GM19395 (cell line): Measurements from ENCODE around the gene RPGRIP1L.

ENCODE experiments used
- ATAC-seq: cut with Tn5 transposase; IDR thresholded peaks from one replicate; pipeline ENCODE4 v1.9.1; 2021; ENCODE audit warnings: mild to moderate bottlenecking, moderate library complexity; ENCODE audit not compliant: unreplicated experiment

Gene RPGRIP1L

DNA sequence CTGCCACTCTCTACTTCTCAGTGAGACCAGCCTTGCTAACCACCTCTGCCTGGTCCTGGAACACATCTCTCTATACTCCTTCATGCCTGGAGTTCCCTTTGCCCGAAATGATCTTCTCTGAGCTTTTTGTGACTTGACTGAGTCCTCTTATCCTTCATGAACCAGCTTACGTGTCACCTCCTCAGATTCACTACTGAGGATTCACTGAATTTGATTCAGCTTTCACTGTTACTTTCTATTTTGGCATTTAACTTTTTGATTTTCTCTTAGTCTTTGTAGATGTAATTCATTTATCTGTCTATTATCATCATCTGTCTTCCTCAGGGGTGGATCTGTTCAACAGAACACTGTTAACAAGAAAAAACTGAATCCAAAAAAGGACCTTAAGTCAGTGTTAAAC is 95.6 kb downstream of the RPGRIP1L start:
- no peak for ATAC-seq

DNA sequence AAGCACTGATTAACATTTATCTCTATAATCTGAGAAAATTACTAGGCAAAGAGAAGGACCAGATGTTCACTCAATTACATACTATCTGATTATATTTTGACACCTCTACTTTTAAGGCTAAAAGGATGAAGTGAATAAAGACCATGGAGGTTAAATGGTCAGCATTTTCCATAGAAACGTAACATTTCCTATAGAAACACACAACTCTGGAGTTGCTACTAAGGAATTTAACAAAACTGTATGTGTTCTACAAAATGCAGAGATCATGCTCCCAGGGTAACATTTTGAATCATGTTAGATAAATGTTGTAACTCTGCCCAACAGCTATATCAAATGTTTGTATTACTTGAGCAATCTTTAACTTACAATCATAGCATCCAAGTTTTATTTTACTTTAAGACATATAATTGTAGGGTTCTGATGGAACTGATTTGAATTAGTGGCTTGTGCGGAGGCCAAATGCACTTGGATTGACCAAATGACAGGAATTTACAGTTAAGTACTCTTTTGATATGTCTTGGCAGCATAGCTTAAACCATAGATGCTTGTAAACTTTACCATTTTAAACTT is 97.7 kb downstream of the RPGRIP1L start:
- ATAC-seq: no peak

DNA sequence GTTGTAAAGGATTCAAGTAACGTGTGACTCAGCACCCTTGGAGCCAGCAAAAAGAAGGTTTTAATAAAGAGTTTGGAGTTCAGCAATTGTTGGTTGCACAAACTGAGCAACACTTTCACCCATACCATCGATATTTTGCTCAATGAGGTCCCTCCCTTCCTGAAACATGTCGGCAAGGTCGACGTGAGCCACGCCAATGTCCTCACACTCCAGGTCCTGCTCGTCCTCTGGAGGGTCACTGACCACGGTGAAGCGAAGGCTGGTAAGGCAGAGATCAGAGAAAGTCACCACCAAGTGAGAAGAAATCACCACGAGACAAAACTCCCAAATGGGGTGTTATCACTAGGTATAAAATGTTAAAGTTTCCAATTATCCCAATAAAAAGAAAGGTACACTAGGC is 98.3 kb downstream of the RPGRIP1L start:
- ATAC-seq: no peak

DNA sequence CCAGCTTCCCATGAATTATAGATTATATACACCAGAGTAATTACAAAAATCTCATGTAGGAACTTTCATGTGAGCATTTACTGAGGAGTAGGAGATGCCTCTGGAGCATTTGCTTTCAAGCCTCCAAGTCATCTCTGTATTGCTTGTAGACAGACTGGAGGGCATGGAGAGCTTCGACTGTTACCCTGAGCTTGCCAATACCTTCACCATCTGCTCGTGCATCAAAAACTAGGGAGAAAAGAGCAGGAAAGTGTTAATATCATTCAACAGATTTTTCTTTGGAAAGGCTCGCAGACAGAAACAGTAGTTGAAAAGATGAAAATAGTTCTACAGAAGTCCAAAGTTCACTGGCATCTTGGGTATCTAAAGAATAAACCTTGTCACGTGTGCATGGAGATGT is 101.7 kb downstream of the RPGRIP1L start:
- ATAC-seq: no peak

DNA sequence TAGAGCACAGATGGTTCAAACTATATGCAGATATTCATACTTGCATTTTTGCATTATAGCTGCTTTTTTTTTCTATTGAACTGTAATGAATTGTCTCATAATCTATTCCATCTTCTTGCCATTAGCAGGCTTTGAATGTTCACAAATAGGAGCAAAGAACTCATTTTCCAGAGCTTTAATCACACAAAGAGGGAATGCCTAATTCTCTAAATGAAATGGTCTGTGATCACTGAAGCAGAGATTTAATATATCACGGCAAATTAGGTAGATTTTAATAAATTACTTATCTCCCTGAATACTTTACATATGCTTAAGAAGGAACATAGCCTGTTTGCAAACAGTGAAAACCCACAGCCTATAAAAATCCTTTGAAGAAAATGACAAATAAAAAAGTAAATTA is 103.0 kb downstream of the RPGRIP1L start:
- no peak for ATAC-seq

DNA sequence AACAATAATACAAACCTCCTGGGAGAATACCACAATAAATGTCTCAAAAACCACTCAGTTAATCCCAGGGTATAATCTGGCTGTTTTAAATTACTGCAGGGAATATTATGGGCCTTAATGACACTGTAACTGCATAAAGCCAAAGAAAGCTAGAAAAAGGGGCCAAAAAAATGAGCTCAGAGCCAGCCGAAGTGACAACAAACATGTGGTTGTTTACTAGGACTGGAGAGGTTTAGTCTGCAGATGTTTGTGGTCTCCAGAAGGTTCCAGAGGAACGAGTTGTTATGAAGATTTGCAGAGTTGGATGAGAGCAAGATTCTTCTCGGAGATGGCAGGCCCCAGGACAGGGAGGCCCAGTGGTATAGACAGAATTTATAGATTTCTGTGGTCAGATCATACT is 103.5 kb downstream of the RPGRIP1L start:
- ATAC-seq: no peak

DNA sequence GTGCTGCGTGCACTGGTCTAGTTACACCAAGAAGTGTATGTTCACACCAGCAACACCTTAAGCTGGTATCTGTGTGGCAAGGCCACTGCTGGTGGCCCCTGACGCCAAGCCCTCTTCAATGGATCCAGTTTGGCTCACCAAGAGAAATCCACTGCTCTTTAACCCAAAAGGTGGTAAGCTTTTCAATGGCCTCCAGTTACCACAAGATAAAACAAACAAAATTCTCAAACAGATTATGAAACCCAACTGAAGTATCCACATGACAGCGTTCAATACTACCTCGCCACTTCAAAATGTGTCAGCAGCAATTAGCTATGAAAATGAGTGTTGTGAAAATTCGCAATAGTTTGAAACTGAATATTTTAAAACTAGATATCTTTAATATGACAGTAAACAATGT is 104.1 kb downstream of the RPGRIP1L start:
- no peak for ATAC-seq

DNA sequence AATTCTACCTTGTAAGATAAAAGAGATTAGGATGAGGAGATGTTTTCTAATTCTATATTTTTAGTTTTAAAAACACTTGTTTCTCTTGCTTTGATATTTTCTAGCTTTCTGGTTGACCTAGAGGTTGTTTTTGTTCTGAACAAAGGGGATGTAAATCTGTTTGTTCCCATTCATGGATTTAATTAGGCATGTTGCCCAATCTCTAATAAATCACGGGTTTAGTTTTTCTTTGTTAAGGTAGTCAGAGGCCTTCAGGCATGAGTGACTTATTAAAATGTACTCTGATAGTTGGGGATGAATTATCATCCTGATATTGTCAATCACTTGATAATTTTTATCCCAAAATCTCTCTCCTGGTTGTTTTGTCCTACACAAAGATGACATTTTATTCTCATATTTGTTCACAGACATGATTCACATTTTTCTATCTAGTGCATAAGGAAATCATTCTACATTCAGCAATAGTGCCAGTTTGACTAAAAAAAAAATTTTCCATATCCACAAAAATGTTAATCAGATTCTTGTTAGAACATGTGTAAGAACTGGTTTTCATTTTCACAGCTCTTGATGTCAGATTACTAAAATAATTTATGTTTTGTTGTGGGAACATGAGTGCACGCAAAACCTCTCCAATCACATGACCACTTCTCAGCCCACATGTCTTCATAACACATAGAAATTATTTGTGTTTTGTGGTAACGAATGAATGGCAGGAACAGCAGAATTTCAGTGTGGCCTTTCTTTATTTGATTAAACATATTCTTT is 105.0 kb downstream of the RPGRIP1L start:
- no peak for ATAC-seq

DNA sequence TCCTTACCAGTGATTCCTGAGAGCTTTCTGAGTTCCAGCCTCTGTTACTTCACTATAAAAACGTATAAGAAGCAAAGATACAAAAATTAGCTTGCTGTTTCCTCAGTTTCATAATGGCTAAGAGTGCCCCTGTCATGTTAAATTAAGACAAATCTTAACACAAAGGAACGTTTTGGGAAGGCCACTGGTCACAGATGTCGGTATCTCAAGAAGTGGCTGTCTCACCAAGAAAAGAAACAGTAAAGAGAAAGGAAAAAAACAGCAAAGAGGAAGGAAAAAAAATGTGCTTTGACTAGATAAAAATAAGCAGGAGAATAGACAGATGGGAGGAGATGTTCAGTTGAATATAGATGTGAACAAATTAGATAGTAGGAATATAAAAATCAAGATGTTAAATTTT is 105.9 kb downstream of the RPGRIP1L start:
- ATAC-seq: no peak

DNA sequence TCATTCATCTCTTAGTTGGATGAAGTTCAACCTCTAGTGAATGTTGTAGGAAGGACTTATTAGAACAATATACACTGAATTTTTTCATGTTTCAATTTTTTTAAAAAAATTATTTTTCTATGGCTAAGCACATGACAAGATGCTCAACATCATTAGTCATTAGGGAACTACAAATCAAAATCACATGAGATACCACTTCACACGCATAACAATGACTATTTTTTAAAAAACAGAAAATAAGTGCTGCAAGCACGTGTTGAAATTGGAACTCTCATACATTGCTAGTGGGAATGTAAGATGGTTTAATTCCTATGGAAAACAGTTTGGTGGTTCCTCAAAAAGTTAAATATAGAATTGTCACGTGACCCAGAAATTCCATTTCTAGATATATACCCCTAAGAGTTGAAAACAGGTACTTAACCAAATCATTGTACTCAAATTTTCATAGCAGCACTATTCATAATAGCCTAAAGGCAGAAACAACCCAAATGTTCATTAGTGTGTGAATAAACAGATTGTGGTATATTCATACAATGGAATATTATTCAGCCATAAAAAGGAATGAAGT is 115.5 kb downstream of the RPGRIP1L start:
- no peak for ATAC-seq

DNA sequence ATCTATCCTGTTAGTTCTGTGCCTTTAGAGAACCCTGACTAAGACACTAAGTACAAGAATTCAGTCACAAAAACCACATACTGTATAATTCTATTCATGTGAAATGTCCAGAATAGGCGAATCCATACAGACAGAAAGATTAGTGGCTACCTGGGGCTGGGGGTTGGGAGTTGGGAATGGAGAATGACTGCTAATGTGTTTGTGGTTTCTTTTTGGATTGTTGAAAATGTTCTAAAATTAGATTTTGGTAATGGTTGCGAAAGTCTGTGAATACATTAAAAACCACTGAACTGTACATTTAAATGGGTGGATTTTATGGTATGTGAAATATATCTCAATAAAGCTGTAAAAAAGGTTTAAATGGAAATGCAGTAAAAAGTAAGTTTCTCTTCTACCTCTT is 120.3 kb downstream of the RPGRIP1L start:
- no peak for ATAC-seq

DNA sequence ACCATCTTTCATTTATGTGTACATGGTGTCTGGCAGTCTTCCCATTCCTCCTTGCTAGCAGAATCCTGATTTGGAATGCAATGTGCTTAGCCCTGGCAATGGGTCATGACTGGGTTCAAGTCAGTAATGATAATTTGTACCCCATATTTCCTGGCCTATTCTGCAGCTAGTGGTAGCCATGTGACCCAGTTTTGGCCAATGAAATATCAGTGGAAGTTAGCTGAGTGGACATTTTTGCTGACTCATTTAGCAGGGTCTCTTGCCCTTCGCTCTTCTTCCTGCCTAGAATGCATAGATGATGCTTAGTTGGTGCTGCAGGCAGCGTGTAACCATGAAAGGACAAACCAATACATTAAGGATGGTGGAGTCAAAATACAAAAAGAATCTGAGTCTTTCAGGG is 121.9 kb downstream of the RPGRIP1L start:
- ATAC-seq: no peak

DNA sequence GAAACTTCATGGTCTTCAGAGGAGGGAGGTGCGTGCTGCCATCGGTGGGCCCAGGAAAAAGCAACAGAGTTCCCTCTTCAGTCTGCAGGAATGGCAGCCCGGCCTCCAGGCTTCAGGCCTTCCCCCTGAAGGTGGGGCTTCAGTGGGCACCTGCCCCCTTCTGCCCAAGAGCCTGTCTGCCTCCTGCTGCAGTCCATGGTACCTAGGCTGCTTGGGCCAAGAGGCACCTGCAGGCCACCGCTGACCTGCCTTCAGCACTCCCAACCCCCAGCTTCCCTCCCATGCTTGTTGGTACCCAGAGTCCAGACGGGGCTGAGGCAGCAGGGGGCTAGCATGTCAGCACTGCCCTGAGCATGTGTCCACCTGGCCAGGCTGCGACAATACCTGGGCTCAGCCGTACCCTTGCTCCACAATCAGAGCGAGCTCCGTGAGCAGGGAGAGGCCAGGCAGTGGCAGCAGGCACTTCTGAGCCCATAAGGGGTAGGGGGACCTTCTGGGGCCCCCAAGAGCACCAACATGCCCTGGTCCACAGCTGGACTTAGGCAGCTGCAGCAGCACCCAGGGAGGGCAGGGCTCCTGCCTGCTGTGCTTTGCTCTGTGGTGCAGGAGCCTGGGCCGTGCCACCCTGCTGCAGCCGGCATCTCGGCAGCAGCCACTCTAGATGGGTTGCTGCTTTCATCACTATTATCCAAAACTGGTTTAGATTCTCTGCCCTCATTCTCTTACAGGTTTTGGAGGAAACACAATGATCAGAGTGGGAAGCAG is 123.4 kb downstream of the RPGRIP1L start:
- no peak for ATAC-seq

DNA sequence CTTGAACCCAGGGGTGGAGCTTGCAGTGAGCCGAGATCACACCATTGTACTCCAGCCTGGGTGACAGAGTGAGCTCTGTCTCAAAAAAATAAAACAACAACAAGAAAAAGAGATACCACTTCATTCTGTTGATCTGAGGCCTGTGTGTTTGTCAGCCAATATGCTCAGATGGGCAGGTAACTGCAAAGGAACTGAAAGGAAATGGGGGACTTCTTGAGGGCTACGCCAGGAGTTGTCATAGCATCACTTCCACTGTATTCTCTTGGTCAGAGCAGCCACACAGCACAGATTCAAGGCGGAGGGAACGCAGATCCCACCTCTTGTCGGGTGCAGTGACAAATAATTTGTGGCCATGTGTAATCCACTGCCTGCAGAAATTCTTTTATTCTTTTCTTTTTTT is 126.8 kb downstream of the RPGRIP1L start:
- ATAC-seq: no peak

DNA sequence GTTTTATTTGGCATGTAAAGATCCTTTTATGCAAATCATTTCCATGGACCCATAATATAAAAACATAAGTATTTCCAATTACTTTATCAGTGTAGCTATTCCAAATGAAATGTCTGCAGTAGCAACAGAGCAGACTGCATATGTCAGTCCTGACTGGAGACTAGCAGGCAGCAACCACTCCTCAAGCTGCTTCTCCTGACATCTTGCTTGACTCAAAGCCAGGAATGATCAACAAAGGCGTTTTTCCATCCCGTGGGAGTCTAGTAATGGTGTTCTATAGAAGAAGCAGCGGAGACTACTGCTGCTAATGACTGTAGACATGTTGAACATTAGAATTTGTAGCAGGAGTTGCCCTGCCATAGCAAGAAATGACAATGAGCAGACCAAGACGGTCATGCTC is 127.4 kb downstream of the RPGRIP1L start:
- no peak for ATAC-seq

DNA sequence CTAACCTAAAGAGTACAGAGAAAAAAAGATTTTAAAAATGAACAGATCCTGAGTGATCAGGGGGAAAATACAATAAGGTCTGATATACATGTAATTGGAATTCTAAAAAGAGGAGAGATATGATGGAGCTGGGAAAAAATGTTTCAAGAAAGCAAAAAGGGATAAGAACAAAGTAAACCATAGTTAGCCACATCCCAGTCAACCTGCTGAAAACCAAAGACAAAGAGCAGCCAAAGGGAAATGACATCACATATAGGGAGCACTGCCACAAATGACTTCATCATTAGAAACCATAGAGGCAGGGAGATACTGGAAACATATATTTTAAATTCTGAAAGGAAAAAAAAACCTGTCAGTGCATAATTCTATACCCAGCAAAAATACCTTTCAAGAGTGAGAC is 131.9 kb downstream of the RPGRIP1L start:
- ATAC-seq: no peak

DNA sequence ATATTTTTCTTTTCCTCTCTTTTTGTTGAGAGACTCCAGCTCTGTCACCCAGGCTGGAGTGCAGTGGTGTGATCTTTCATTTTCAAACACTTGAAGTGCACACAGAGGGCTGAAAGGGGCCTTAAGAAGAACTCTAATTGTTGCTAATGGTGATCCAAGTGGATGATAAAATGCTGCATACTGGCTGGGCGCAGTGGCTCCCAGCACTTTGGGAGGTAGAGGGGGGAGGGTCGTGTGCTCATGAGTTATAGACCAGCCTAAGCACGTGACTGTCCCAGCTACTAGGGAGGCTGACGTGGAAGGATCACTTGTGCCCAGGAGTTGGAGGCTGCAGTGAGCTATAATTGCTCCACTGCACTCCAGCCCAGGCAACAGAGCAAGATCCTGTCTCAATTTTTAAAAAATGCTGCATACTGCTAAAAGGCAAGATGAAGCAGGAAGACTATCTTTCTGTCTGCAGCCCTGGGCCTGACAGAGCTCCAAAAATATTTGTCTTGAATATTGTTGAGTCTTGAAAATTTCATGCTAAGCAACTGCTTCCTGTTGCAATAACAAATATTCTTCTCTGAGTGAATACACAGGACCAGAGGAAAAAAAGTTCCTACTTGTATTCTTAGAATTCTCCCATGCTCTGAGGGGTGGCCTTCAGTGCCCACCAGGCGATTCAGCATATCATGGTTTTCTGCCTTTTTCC is 137.0 kb downstream of the RPGRIP1L start:
- ATAC-seq: no peak

DNA sequence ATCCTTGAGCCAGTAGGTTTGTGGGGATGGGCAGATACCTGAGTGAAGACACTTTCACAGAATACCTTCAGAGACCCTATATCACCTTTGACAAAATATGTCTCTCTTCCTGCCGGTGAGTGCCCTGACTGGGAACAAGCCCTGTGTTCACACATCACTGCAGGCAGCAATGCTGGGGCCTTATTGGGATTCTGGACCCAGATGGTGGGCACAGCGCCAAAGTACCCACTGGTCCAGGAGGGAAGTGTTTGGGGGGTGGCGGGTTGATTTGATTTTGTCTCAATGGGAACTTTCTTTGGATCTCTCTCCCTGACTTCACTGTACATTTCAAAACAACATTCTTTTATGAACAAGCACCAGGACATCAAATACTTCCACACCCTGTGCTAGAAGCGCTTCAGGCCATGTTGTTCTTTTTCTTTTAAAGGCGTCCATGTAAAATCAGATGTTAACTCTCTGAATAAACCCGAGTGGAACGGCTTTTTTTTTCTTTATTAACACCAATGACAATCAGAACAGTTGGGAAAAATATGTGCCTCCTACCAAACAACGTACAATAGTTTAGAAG is 138.3 kb downstream of the RPGRIP1L start:
- no peak for ATAC-seq

DNA sequence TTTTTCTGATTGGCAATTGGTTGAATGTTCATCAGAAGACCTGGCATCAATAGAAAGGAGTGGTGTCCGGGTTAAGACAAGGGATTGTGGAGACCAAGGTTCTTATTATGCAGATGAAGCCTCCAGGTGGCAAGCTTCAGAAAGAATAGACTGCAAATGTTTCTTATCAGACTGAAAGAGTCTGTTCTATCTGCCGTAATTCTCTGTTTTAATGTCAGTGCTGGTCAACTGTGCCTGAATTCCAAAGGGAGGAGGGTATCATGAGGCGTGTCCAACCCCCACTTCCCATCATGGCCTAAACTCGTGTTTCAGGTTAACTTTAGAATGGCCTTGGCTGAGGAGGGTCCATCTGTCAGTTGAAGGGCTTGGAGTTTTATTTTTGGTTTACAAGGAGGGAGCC is 140.2 kb downstream of the RPGRIP1L start:
- ATAC-seq: no peak

DNA sequence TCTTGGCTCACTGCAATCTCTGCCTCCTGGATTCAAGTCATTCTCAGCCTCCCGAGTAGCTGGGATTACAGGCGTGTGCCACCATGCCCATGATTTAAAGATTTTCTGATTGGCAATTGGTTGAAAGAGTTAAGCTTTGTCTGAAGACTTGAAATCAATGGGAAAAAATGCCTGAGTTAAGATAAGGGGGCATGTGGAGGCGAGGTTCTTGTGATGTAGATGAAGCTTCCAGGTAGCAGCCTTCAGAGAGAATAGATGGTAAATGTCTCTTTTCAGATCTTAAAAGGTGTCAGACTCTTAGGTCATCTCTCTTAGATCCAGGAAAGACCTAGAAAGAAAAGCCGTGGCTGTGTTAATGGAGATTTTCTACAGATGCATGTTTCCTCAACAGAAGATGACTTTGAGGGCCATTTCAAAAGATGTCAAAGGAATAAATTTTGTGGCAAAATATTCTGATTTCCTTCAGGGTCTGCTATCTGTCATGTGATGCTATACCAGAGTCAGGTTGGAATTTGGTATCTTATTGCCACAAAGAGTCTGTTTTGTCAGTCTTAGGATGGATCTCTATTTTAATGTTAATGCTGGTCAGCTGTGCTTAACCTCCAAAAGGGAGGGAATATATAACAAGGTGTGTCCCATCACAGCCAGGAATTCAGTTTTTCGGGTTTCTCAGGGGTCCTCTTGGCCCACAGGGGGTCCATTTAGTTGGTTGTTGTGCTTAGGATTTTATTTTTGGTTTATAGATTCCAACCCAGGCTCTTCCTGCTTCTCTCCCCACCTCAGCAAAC is 142.4 kb downstream of the RPGRIP1L start:
- ATAC-seq: no peak
